Activated CD8-positive, alpha-beta T cell treated with anti-CD3 and anti-CD28 coated beads for 36 hours (primary cell): Measurements from ENCODE around the gene TP73. TPM values are rescaled to one million over a fixed set of nuclear protein-coding genes. Genes with fewer than 3 reads are reported as not detected.
A peak's percentile ranks its signal among the peaks of the same experiment; 100 is the strongest.

ENCODE experiments used
- ATAC-seq: fragments of 200-7000 bp; cut with Tn5 transposase; one replicate; pipeline ENCODE4 v1.10.0; 2021; ENCODE audit warnings: mild to moderate bottlenecking, moderate library complexity
- CTCF ChIA-PET: fragments of 350-600 bp; sonication (Branson Sonifier 250); formaldehyde crosslinking; loops from one replicate; lab custom pipeline; 2021; ENCODE audit warnings: antibody characterized with exemption; lab: Charles Lee
- POLR2A ChIA-PET: fragments of 350-600 bp; sonication (Branson Sonifier 250); formaldehyde crosslinking; loops from one replicate; lab custom pipeline; 2021; ENCODE audit warnings: antibody characterized with exemption; lab: Charles Lee
- DNase-seq: peaks from one replicate; pipeline ENCODE4 v3.0.0-alpha.2; 2020
- H3K27ac Mint-ChIP-seq: one replicate; pipeline ENCODE4 v1.8.0; 2021; ENCODE audit warnings: mild to moderate bottlenecking, mixed read lengths
- H3K27me3 Mint-ChIP-seq: one replicate; pipeline ENCODE4 v1.8.0; 2021; ENCODE audit warnings: mixed read lengths
- H3K36me3 Mint-ChIP-seq: one replicate; pipeline ENCODE4 v1.8.0; 2021; ENCODE audit warnings: low read depth, mixed read lengths
- H3K4me1 Mint-ChIP-seq: one replicate; pipeline ENCODE4 v1.8.0; 2021; ENCODE audit warnings: low read depth, mixed read lengths
- H3K4me3 Mint-ChIP-seq: one replicate; pipeline ENCODE4 v1.8.0; 2021; ENCODE audit warnings: mild to moderate bottlenecking, moderate library complexity, mixed read lengths
- H3K9me3 Mint-ChIP-seq: one replicate; pipeline ENCODE4 v1.8.0; 2021; ENCODE audit warnings: mixed read lengths
- CTCF ChIP-seq: fragments of 200-600 bp; IDR thresholded peaks from one replicate; pipeline ENCODE4 v1.8.0; 2022; ENCODE audit warnings: antibody characterized with exemption, mild to moderate bottlenecking
- intact Hi-C: fragments of 100-400 bp; cut with micrococcal nuclease; formaldehyde crosslinking; loops from one replicate; pipeline ENCODE4 v1.10.0; 2022
- total RNA-seq, 2 experiments: library from RNA; stranded (reverse); gene quantifications; one replicate each; pipeline ENCODE4 v1.2.3, GENCODE V29; 2021

The TP73 gene
- total RNA-seq = under 1 TPM; 0.60 to 0.68 TPM

GRCh38 chr1:3651930-3652547 is at the start of gene TP73:
TP73 (plus strand) TSS chr1:3652516; CDS start chr1:3682366, 29,850 bp downstream.
- H3K4me3 Mint-ChIP-seq = peak within 1 kb of the TSS; percentile 36
- ATAC-seq = no peak
- POLR2A ChIA-PET = interaction anchor here (1.0 kb wide), 1 partner anchor 29 kb away, joined by 3 read pairs; no protein-coding TSS in a partner anchor
- H3K4me1 Mint-ChIP-seq = peaks cover 36% of the 10 kb centered on the region
- CTCF ChIA-PET = interaction anchor here (1.3 kb wide), 1 partner anchor 73 kb away, joined by 3 read pairs; no protein-coding TSS in a partner anchor
- H3K36me3 Mint-ChIP-seq = peaks cover 2% of the 10 kb centered on the region
- H3K27ac Mint-ChIP-seq = no peak within 1 kb of the TSS
- intact Hi-C loops = no loop called here
- TF ChIP-seq CTCF = no peak
- H3K9me3 Mint-ChIP-seq = no peaks in the 10 kb centered on the region
- DNase-seq = no peak
- peaks cover 34% of the 10 kb centered on the region for H3K27me3 Mint-ChIP-seq

GRCh38 chr1:3603156-3603555 is 49.2 kb upstream of the TP73 start:
- ChIA-PET CTCF (interaction anchor here (1.3 kb wide), 1 partner anchor 150 kb away, joined by 3 read pairs; no protein-coding TSS in a partner anchor), POLR2A (no interaction called here)
- intact Hi-C loops = no loop called here
- peaks cover 6% of the 10 kb centered on the region for H3K4me1 Mint-ChIP-seq
- no peak for DNase-seq
- TF ChIP-seq CTCF = no peak
- H3K27ac Mint-ChIP-seq = no peak overlapping the region
- no peaks in the 10 kb centered on the region for H3K36me3 Mint-ChIP-seq
- no peaks in the 10 kb centered on the region for H3K9me3 Mint-ChIP-seq
- ATAC-seq = no peak
- H3K27me3 Mint-ChIP-seq = no peaks in the 10 kb centered on the region
- no peak overlapping the region for H3K4me3 Mint-ChIP-seq

- intact Hi-C loops = no loop called here
- H3K27ac Mint-ChIP-seq = no peak overlapping the region
- ATAC-seq (no peak), DNase-seq (no peak)
- no peaks in the 10 kb centered on the region for H3K9me3 Mint-ChIP-seq
- no peaks in the 10 kb centered on the region for H3K36me3 Mint-ChIP-seq
- ChIA-PET POLR2A (no interaction called here), CTCF (interaction anchor here (1.3 kb wide), 1 partner anchor 151 kb away, joined by 3 read pairs; no protein-coding TSS in a partner anchor)
- H3K4me1 Mint-ChIP-seq = peaks cover 3% of the 10 kb centered on the region
- TF ChIP-seq CTCF = no peak
- H3K4me3 Mint-ChIP-seq = no peak overlapping the region
- H3K27me3 Mint-ChIP-seq = no peaks in the 10 kb centered on the region
These were observed 48.5 kb upstream of the TP73 start for GRCh38 chr1:3603571-3604467.

- Mint-ChIP-seq H3K4me3 (no peak overlapping the region), H3K9me3 (no peaks in the 10 kb centered on the region), H3K4me1 (no peaks in the 10 kb centered on the region), H3K36me3 (no peaks in the 10 kb centered on the region), H3K27me3 (peaks cover 5% of the 10 kb centered on the region), H3K27ac (no peak overlapping the region)
- TF ChIP-seq CTCF = no peak
- DNase-seq = no peak
- intact Hi-C loops = no loop called here
- ATAC-seq = no peak
- ChIA-PET CTCF (interaction anchor here (1.3 kb wide), 1 partner anchor 152 kb away, joined by 3 read pairs; no protein-coding TSS in a partner anchor), POLR2A (no interaction called here)
These were observed 47.8 kb upstream of the TP73 start for GRCh38 chr1:3604468-3604974.
